Mammary epithelial cell (primary cell): ENCODE results near the gene GLT8D2.

ENCODE experiments used
- CTCF ChIP-seq, 2 donors: IDR thresholded peaks in 1 of 2; conservative IDR thresholded peaks in 1 of 2; 2 replicates each; pipeline ENCODE4 v1.5.1; 2011 to 2012; ENCODE audit warnings: inconsistent platforms in 2 of 2, low read length in 2 of 2, mild to moderate bottlenecking in 2 of 2, control low read depth in 1 of 2, low read depth in 1 of 2; ENCODE audit not compliant: insufficient read depth in 1 of 2; ENCODE audit errors: extremely low read depth in 1 of 2
- EZH2 ChIP-seq: IDR thresholded peaks from 2 replicates; pipeline ENCODE4 v1.6.1; 2012; ENCODE audit warnings: low read length, inconsistent platforms, borderline replicate concordance

GRCh38 chr12:104057771-104058197 lies 7.8 kb upstream of the GLT8D2 start:
- TF ChIP-seq CTCF (conservative IDR thresholded peaks at IDR 0.05 in 1 of 2, IDR thresholded peaks at IDR 0.05 in 1 of 2; ENCODE audit: extremely low read depth in 1 of 2, insufficient read depth in 1 of 2, low read depth in 1 of 2, low read length in 2 of 2) (peak; percentile 80 to 86), EZH2 (no peak)
